Keratinocyte (primary cell): Measurements from ENCODE around the gene TM9SF3.

Experiments used
- EZH2 ChIP-seq: IDR thresholded peaks from one replicate; pipeline ENCODE4 v1.6.1; 2012; ENCODE audit warnings: inconsistent platforms, mild to moderate bottlenecking, low read length, moderate library complexity
- TF ChIP-seq, protein P1 (sequence below), 3 experiments: IDR thresholded peaks in 1 of 3; conservative IDR thresholded peaks in 1 of 3; optimal IDR thresholded peaks in 1 of 3; 2 replicates in 2 of 3; 3 replicates in 1 of 3; pipeline versions ENCODE3 to v1.5.1; 2011; ENCODE audit warnings: low read length in 3 of 3, mild to moderate bottlenecking in 3 of 3, moderate library complexity in 2 of 3, control low read depth in 1 of 3, inconsistent platforms in 1 of 3; ENCODE audit not compliant: insufficient read depth in 2 of 3; ENCODE audit errors: extremely low read depth in 1 of 3

DNA sequence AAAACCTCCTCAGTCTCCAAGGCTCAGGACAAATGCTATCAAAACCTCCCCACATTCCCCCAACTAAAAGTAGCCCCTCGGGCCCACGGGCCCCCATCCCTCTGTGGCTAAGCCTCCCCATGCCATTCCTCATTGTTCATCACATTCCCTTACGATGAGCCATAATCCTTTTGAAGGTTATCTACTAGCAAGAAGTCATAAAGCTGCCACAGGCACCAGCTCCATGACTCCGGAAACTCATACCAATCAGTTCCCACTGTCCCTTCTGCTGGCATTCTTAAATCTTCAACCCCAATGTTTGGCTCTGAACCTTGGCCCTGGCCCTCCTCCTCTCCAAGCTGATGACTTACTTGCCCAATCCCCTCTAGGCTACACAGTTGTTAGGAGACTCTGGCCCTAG, 19.4 kb upstream of the TM9SF3 start:
- TF ChIP-seq, protein P1, sequence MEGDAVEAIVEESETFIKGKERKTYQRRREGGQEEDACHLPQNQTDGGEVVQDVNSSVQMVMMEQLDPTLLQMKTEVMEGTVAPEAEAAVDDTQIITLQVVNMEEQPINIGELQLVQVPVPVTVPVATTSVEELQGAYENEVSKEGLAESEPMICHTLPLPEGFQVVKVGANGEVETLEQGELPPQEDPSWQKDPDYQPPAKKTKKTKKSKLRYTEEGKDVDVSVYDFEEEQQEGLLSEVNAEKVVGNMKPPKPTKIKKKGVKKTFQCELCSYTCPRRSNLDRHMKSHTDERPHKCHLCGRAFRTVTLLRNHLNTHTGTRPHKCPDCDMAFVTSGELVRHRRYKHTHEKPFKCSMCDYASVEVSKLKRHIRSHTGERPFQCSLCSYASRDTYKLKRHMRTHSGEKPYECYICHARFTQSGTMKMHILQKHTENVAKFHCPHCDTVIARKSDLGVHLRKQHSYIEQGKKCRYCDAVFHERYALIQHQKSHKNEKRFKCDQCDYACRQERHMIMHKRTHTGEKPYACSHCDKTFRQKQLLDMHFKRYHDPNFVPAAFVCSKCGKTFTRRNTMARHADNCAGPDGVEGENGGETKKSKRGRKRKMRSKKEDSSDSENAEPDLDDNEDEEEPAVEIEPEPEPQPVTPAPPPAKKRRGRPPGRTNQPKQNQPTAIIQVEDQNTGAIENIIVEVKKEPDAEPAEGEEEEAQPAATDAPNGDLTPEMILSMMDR (optimal IDR thresholded peaks at IDR 0.05 in 1 of 3, IDR thresholded peaks at IDR 0.05 in 1 of 3, conservative IDR thresholded peaks at IDR 0.05 in 1 of 3; ENCODE audit: extremely low read depth in 1 of 3, insufficient read depth in 2 of 3, low read length in 3 of 3), result no peak
- TF ChIP-seq EZH2, result no peak
